T-helper 2 cell treated with Interferon-gamma antibody and Interleukin-4, amounts not matched to agents 100 ng/mL and 5 ng/mL, for 36 hours (primary cell): ENCODE data around the gene SPATA46. TPM values are rescaled to one million over a fixed set of nuclear protein-coding genes. Genes with fewer than 3 reads are reported as not detected.
"Not testable (repeated sequence)": the region's sequence is repeated elsewhere in the genome, so short reads cannot be mapped to it uniquely, and the experiment has no call there.

Experiments used
- intact Hi-C: fragments of 100-400 bp; cut with micrococcal nuclease; formaldehyde crosslinking; loops from one replicate; pipeline ENCODE4 v1.15.1; 2023
- total RNA-seq: library from RNA; stranded (reverse); gene quantifications from 2 replicates; pipeline ENCODE4 v1.2.3, GENCODE V29; 2022

SPATA46 gene, protein sequence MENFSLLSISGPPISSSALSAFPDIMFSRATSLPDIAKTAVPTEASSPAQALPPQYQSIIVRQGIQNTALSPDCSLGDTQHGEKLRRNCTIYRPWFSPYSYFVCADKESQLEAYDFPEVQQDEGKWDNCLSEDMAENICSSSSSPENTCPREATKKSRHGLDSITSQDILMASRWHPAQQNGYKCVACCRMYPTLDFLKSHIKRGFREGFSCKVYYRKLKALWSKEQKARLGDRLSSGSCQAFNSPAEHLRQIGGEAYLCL
- not detected in 2 replicates for total RNA-seq

DNA sequence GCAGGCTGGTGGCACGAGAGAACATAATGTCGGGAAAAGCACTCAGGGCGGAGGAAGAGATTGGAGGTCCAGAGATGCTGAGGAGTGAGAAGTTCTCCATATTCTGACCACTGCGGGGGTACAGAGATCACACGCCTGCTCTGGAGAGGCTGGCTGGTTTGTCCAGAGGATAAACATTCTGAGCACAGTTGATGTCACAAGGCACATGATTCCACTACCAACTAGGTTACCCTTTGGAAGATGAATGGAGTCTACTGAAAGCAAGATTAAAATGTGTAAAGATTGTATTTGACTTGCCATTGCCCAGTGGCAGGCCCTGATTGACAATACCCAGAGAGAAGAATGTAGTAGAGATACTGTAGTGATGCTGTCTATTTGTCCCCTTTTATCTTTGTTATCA, at the start of gene SPATA46:
TSS of gene SPATA46 (minus strand) at position 164 of the 400 bp plus-strand sequence. CDS start at position 100, 64 bp downstream.
- intact Hi-C loops = no loop called here

DNA sequence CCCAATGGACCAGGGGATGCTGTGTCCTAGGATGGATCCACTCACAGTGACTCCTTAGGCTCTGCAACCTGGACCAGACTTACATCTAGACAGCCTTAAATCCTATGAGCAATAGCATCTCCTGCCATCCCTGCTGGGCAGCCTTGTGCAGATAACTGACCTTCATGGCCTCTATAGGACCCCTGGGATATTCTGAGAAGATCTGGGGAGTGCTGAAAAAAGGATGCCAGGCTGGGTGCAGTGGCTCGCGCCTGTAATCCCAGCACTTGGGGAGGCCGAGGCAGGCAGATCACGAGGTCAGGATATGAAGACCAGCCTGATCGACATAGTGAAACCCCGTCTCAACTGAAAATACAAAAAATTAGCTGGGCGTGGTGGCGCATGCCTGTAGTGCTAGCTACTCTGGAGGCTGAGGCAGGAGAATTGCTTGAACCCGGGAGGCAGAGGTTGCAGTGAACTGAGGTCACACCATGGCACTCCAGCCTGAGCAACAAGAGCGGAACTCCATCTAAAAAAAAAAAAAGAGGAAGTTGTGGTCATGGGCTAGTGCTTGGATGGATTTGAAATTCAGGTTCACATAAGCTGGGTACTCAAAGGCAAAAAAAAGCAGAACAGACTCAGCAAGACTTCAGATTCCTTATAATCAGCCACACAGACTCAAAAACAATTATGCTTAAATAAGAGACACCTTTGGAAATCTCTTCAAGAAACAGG, 46.2 kb upstream of the SPATA46 start:
- intact Hi-C loops = no loop called here

DNA sequence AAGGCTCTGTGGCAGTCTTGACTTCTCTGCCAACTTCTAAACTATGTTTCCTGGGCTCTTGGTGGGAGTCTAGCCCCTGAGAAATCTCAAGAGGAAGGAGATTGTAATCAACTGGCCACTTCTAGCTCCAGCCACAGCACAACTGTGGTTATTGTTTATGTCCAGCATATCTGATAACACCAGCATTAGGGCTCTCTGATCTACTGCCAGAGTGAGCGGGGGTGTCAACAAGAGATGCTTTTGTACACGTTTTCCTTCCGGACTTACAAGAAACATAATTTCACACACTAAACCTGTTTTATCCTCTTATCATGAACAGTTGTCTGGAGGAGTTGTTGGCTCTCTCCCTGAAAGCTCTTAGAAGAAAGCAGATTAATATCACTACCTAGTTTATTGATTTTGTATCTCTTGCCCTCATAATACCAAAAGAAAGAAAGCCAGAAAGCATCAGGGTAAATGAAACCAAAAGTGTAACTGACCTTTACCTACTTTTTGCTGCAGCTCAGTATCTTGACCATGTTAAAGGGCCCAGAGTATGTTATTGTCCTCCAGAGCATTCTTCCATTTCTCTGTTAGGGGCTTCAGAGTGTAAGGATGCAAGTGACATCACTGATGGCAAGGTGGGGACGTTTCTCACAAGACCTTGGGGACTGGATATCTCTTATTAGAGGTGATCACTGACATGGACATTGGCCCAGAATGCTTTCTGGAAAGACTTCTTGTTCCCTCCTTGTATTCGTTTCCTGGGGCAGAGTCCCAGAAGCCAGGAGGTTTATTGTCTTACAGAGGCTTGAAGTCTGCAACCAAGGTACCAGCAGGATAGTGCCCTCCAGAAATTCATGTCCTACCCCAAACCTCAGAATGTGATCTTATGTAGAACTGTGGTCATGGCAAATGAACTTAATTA, 44.9 kb upstream of the SPATA46 start:
- intact Hi-C loops = no loop called here

DNA sequence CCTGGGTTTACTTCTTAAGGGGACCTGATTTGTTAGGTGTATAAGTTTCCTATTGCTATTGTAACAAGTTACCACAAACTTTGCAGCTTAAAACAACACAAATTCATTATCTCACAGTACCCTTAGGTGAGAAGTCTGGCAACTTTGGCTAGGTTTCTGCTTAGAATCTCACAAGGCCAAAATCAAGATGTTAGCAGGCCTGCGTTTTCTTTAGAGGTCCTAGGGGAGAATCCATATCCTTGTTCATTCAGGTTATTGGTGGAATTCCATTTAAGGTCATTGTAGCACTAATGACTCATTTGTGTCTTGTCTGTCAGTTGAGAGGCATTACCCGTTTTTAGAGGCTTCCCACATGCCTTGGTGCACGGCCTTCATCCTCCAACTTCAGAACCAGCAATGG, 43.5 kb upstream of the SPATA46 start:
- intact Hi-C loops = no loop called here

DNA sequence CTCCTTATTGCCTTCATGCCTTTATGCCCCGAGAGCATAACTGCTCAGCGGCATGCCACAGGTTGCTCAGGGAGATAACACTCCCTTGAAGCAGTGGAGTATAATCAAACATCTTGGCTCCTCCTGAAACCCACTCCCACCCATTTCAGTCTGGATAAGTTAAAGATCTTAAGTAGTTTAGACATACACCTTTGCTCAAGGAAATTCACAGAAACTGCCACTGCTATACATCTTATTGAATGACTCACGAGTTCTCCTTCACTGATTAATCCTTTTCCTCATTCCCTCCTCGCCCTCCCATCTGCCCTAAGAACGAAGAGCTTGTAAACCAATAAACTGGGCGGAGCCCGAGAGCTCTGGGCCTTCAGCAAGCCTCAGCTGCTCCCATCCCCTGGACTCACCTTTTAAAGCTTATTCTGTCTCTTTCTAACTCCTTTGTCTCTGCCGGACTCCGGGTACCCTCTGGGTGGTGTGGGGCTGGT, 42.8 kb upstream of the SPATA46 start:
- intact Hi-C loops = not testable (repeated sequence)

DNA sequence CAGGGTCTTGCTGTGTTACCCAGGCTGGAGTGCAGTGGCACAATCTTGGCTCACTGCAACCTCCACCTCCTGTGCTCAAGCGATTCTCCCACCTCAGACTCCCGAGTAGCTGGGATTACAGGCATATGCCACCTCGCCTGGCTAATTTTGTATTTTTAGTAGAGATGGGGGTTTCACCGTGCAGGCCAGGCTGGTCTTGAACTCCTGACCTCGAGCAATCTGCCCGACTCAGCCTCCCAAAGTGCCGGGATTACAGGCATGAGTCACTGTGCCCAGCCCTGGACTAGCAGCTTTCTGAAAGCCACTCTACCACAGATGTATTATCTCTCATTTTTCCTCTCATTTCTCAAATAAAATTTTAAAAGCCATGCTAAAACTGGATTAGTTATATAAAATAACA, 41.9 kb upstream of the SPATA46 start:
- intact Hi-C loops = not testable (repeated sequence)

DNA sequence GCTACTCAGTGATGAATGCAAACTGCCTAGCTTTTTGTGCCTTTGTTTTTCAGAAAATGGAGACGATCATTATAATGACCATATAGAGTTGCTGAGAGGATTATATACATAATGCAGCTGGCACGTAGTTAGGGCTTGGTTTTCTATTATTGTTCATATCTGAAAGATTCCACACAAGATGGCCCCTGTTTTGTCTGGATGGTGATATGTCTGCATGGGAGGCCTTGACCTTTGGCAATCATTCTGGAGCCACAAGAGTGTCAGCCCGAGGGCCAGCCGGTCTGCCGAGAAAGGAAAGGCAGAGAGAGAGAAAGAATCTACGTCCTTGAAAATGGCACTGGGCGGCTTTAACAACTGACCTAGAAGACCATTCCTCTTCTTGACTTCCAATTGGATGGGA, 41.0 kb upstream of the SPATA46 start:
- intact Hi-C loops = no loop called here

DNA sequence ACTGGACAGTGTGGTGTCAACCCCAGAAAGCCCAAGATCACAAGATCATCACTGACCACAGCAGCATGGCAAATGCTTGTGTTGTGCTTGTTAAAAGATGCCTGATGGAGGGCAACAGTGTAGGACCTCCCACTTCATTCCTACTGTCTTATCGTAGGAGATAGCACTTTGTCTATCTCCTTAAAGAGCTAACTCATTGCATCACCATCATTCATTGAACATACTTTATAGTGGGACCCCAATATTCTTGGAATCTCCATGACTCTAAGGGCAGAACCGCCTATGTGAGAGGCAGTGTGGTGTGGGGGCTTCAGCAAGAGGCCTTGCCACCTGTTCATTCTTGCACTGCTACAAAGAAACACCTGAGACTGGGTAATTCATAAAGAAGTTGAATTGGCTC, 40.3 kb upstream of the SPATA46 start:
- intact Hi-C loops = no loop called here

DNA sequence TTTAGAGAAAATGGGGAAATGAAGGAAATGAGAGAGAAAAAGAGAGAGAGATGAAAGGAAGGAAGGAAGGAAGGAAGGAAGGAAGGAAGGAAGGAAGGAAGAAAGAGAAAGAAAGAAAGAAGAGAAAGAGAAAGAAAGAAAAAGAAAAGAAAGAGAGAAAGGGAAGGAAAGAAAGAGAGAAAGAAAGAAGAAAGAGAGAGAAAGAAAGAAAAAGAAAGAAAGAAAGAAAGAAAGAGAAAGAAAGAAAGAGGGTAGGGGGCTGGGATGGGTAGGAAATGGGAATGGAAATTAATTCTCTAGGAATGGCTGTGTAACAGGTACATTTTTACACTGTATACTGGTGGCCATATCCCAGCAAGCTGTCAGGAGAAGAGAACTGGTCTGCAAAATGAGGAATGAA, 39.6 kb upstream of the SPATA46 start:
- intact Hi-C loops = no loop called here

DNA sequence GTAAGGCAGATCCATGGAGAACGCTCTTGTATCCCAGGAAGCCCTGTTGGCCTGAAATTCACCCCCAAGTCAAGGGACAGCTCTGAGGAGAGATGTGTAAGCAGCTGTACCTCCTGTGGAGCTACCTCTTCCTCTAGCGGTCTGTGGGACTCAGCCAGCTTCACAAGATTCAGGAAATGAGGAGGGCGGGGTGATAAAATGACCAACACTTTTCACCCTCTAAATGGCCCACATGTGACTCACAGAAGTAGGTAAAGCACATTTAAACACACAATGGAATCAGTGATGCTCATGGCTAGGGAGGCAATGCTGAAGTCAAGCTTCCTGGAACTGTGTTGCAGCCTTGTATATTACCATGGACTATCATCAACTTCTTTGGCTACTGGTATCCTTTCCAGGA, 35.3 kb upstream of the SPATA46 start, which contains the start of gene SH2D1B:
TSS of gene SH2D1B (minus strand) at position 135 of the 400 bp plus-strand sequence. CDS start at position 15, 120 bp downstream.
- intact Hi-C loops = no loop called here

DNA sequence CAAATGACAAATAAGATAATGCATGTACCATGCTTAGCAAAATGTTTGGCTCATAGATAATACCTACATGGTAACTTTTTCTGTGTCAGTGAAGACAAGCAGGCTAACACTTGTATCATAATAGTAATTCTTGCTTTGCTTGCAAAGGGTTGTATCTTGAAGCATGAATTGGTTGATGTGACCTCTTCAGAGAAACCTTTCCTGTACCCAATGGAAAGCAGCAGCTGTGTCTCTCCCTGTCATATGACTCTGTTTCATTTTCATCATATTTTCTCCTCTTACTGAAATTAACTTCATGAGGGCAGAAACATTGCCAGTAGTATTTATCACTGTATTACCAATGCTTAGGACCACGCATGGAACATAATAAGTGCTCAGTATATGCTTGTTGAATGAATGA, 30.9 kb upstream of the SPATA46 start:
- intact Hi-C loops = no loop called here

DNA sequence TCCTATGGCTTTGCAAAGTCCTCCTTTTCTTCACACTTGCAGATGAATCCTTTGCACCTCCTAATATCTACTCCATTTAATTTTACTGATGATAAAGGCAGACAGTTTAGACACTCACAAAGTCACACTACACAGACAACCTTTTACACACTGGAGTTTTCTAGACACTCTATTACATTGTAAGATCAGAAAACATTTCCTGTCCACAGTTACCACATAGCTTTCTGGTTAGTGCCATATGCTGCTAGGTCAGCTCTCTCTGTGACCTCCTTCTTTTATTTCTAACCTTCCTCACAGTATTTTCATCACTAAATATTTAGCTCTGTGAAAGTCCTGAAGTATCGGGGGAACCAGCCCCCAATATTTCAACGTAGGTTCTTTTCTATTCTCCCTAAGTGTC, 30.2 kb upstream of the SPATA46 start:
- intact Hi-C loops = no loop called here

DNA sequence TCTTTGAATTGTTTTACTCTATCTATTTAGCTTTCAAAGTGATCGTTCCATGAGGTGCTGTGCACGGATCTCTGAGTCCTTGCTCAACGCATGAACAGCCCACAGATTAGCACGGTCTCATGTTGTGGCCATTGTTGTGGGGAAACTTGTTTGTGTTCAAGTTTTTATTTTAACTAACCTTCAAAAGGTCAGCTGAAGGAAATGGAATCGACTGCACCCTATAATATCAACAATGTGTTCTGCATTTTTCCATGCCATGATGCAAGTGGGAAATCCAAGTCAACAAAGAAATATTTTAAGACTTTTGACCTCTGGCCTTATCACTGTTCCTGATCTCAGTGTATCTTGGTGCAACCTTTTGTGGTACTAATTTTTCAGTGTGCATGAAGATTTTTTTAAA, 29.1 kb upstream of the SPATA46 start:
- intact Hi-C loops = no loop called here

DNA sequence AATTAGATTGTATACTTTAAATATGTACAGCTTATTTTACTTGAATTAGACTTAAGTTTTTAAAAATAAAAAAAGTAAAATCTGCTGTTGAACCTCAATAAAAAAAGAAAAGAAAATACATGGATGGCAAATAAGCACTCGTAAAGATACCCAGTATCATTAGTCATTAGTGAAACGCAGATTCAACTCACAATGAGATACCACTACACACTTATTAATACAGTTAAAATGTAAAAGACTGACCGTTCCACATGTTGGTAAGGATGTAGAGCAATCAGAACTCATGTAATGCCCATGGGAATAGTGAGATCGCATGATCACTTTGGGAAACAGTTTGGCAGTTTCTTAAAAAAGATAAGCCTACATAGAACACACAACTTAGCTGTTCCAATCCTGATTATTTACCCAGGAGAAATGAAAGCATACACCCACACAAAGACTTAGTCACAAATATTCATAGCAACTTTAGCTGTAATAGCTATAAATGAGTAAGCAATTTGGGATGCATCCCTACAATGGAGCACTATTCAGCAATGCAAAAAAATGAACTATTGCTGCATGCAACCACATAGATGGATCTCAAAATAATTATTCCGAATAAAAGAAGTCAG, 28.0 kb upstream of the SPATA46 start:
- intact Hi-C loops = no loop called here

DNA sequence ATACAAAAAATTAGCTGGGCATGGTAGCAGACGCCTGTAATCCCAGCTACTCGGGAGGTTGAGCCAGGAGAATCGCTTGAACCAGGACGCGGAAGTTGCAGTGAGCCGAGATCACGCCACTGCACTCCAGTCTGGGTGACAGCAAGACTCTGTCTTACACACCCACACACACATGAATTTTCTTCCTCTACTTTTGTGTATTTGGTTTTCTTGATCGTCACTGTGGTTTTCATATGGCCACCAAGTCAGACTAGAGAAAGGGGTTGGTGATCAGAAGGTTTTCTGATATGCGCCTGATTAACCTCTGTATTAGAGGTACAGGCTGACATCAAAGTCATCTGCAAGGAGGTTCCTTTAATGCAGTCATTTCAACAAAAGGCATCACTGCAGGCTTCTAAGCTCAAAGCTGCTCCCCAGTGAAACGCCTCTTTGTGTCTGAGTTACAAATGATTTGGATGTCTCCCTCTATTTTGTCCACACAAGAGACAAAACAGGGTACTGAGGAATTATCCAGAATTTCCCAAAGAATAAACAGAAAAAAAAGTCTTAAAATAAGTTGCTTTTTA, 24.2 kb upstream of the SPATA46 start:
- intact Hi-C loops = no loop called here

DNA sequence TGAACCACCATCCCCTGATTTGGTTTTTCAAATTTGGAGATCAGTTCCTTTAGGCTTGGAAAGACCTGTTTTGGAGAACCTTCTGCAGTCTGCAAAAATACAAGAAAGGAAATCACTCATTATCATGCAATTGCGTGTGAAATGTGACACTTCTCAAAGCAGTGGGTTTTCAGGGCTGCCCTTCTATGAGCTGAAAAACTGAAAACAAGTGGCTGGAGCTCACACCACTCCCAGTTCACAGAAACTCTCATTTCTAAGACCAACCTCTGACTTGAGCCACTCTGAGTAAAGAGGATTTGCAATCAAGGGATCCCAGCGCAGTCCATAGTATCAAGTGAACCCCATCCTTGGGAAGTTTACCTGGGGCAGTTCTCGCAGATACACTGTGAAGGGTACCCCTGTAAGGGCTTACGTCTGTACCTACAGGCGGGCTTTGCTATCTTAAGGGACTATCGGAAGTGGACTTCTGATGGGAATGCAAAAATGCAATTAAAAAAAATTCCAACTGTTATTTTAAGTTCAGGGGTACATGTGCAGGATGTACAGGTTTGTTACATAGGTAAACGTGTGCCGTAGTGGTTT, 22.4 kb upstream of the SPATA46 start:
- intact Hi-C loops = no loop called here

DNA sequence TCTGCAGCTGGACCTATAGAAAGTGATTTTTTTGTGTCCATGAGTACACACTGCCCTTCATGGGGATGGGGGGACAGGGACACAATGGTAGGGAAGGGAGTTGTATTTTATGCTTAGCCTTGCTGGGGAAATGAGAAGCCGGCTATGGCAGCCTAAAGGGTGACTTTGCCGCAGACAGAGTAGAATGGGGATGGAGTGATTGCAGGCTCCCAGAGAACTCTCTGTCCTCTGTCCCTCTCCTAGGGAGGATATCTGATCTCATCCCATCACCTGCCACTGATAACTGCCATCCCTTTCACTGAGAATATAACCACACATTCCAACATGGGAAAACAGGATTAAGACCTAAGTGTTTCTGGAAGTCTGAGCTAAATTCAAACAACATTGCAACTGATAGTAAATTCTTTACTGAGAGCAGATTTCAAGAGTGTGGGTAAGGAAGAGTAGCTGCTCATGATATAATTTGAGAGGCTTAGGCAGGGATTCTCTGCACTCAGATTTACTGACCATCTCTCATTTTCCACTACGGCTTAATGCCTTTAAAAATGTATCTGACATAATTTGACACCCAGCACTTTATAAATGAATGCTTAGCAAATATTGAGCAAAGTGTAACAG, 21.4 kb upstream of the SPATA46 start:
- intact Hi-C loops = no loop called here

DNA sequence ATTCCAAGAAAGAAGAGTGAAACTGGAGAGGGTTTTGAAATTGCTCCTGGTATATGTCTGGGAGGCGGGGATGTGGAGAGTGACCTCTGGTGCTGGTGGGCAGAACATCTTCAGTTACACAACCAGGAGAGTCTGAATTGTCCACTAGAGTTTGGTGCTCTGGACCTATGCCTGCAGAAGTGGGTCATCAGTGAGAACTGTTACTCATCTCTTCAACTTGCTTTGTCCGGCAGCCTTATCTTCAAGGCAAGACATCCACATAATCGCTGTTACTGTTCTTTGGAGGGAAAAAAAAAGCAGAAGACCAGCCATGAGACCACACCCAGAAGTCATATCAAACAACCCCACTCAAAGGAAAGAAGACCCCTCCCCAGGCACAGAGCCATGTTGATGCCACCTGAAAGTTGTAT, 20.4 kb upstream of the SPATA46 start:
- intact Hi-C loops = no loop called here

DNA sequence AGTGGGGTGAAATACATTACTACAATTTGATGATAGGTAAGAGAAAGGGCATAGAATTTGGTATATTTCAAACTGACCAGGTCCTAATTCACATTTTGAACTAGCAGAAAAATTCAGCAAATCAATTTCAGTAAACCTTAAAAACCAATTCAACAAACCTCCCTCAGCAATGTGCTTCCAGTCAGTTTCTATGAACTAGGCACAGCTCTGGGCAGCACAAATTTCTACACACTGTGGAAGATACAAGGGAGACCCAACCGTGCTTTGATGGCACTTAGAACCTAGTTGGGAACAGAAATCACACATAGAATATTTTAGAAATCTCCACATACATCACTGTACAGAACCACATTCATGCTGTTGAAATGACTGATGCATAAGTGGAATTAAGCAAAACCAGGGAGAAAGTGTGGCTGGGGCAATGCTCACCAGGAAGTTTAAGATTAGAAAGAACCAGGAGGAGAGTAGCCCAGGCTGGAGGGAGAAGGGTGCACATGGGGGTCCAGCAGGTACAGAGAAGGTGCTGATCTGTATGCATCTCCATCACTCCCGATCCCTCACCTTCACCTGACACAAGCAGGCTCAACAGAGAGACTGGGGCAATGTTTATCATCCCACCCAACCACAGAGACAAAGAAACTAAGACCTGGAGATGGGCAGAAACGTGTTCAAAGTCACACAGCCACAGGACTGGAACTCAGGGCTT, 19.7 kb upstream of the SPATA46 start:
- intact Hi-C loops = no loop called here
